ENCODE results near the gene ACOT6.

GRCh38 chr14:73625706-73626105 lies 13.4 kb downstream of the ACOT6 start:
- TF ChIP-seq CTCF (tag by site-specific recombination; IDR thresholded peaks at IDR 0.05) (no peak), PATZ1 (tag by site-specific recombination; IDR thresholded peaks at IDR 0.05) (no peak)
